ENCODE results near the gene CARD11. TPM values are rescaled to one million over a fixed set of nuclear protein-coding genes. Genes with fewer than 3 reads are reported as not detected.

The CARD11 gene
- total RNA-seq, 2 experiments from 2014 or later: 118 to 122 TPM

DNA sequence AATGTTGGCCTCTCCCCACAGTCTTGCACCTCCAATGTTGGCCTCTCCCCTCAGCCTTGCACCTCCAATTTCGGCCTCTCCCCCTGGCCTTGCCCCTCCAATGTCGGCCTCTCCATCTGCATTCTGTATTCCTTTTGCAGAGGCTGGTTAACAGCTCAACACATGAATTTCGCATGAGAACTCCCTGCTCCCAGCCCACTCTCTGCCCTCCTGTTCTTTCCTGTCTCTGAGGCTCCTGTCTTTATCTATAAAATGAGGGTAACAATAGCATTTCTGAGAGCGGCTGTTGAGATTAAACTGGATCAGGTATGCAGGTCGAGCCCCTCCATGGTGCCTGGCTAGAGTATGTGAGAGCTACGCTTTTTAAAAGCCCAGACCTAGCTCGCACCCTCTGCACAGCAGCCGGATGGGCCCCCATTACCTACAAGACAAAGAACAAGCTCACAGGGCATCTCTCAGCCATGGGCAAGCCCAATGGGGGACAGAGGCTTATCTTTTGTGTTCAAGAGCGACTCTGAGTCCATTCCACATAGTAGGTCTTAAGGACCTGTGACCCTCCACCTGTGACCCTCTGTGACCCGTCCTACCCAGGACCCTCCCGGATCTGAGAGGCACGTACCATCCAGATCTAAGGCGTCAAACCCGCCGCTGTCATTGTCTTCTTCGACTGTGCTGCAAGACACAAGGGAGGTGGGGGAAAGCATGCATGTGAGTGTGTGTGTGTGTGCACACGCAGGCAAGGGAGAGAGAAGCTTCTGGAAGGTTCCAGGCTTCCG lies 117.4 kb downstream of the CARD11 start:
- Mint-ChIP-seq H3K4me3 (no peak overlapping the region), H3K4me1 (ENCODE audit: low read depth) (no peaks in the 10 kb centered on the region), H3K27ac (no peak overlapping the region), H3K27me3 (no peaks in the 10 kb centered on the region), H3K9me3 (no peaks in the 10 kb centered on the region), H3K36me3 (ENCODE audit: low read depth) (peaks cover 73% of the 10 kb centered on the region)
- H3K36me3 ChIP-seq (ENCODE audit: insufficient read depth, low read length): peaks cover 94% of the 10 kb centered on the region
- H3K9me3 ChIP-seq (ENCODE audit: control insufficient read depth in 1 of 2, insufficient read depth in 1 of 2, low read length in 2 of 2): peaks cover 0 to 15% of the 10 kb centered on the region in 2 experiments
- CTCF ChIA-PET: no interaction called here
- no peak for TF ChIP-seq CTCF (IDR thresholded peaks at IDR 0.05)
- no peak overlapping the region for H3K4me3 ChIP-seq (ENCODE audit: low read length)
- no peaks in the 10 kb centered on the region for H3K4me1 ChIP-seq (ENCODE audit: insufficient read depth, low read length)
- ATAC-seq (ENCODE audit: poor library complexity) (no peak), DNase-seq (no peak)
- POLR2A ChIA-PET: interaction anchor here (0.6 kb wide), 1 partner anchor 22 kb away, joined by 3 read pairs; no protein-coding TSS in a partner anchor
- no peaks in the 10 kb centered on the region for H3K27me3 ChIP-seq (ENCODE audit: control insufficient read depth in 1 of 2, insufficient read depth in 2 of 2, low read length in 2 of 2)
- intact Hi-C loops (cut with DNase I, micrococcal nuclease): no loop called here
- no peak overlapping the region for H3K27ac ChIP-seq (ENCODE audit: low read depth in 1 of 2, low read length in 2 of 2)

GRCh38 chr7:2924866-2925840 lies 118.5 kb downstream of the CARD11 start:
- H3K4me1 ChIP-seq (ENCODE audit: insufficient read depth, low read length): no peaks in the 10 kb centered on the region
- H3K9me3 ChIP-seq (ENCODE audit: control insufficient read depth in 1 of 2, insufficient read depth in 1 of 2, low read length in 2 of 2): peaks cover under 1 to 18% of the 10 kb centered on the region in 2 experiments
- ChIA-PET POLR2A (interaction anchor here (0.6 kb wide), 1 partner anchor 222 kb away, joined by 3 read pairs; no protein-coding TSS in a partner anchor), CTCF (no interaction called here)
- Mint-ChIP-seq H3K4me1 (ENCODE audit: low read depth) (no peaks in the 10 kb centered on the region), H3K27me3 (no peaks in the 10 kb centered on the region), H3K9me3 (no peaks in the 10 kb centered on the region), H3K36me3 (ENCODE audit: low read depth) (peaks cover 73% of the 10 kb centered on the region), H3K27ac (no peak overlapping the region), H3K4me3 (no peak overlapping the region)
- H3K27ac ChIP-seq (ENCODE audit: low read depth in 1 of 2, low read length in 2 of 2): no peak overlapping the region
- peaks cover 94% of the 10 kb centered on the region for H3K36me3 ChIP-seq (ENCODE audit: insufficient read depth, low read length)
- no peak for TF ChIP-seq CTCF (IDR thresholded peaks at IDR 0.05)
- no peaks in the 10 kb centered on the region for H3K27me3 ChIP-seq (ENCODE audit: control insufficient read depth in 1 of 2, insufficient read depth in 2 of 2, low read length in 2 of 2)
- ATAC-seq (ENCODE audit: poor library complexity) (no peak), DNase-seq (no peak)
- no peak overlapping the region for H3K4me3 ChIP-seq (ENCODE audit: low read length)
- intact Hi-C loops (cut with DNase I, micrococcal nuclease): no loop called here

DNA sequence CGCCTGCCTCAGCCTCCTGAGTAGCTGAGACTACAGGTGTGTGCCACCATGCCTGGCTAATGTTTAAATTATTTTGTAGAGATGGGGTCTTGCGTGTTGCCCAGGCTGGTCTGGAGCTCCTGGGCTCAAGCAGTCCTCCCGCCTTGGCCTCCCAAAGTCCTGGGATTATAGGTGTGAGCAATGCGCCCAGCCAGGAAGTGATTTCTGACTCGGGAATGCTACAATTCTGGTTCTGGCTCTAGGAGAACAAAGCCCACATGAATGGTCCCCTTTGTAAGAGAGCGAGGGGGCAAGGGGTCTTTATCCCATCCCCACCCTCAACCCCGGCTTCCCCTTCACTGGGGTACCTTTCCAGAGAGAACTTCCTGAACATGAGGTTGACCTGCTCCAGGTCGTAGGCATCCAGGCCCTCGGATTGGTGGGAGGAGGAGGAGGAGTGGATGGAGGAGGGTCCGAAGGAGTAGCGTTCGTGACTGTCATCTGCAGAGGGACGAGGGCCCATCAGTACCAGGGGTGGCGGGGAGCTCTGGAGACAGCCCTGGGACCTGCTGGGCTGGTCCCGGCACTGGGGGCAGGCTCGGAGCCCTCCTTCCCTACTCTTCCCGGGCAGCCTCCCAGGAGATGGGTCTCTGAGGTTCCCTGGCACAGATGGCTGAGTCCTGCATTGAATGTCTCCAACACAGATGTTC lies 119.6 kb downstream of the CARD11 start:
- peaks cover 3 to 18% of the 10 kb centered on the region in 2 experiments for H3K9me3 ChIP-seq (ENCODE audit: control insufficient read depth in 1 of 2, insufficient read depth in 1 of 2, low read length in 2 of 2)
- peaks cover 94% of the 10 kb centered on the region for H3K36me3 ChIP-seq (ENCODE audit: insufficient read depth, low read length)
- ChIA-PET POLR2A (interaction anchor here (0.6 kb wide), 1 partner anchor 223 kb away, joined by 3 read pairs; no protein-coding TSS in a partner anchor), CTCF (no interaction called here)
- no peaks in the 10 kb centered on the region for H3K27me3 ChIP-seq (ENCODE audit: control insufficient read depth in 1 of 2, insufficient read depth in 2 of 2, low read length in 2 of 2)
- H3K4me1 ChIP-seq (ENCODE audit: insufficient read depth, low read length): no peaks in the 10 kb centered on the region
- H3K4me3 ChIP-seq (ENCODE audit: low read length): no peak overlapping the region
- no peak overlapping the region for H3K27ac ChIP-seq (ENCODE audit: low read depth in 1 of 2, low read length in 2 of 2)
- H3K27ac Mint-ChIP-seq: no peak overlapping the region
- no peak for TF ChIP-seq CTCF (IDR thresholded peaks at IDR 0.05)
- DNase-seq (no peak), ATAC-seq (ENCODE audit: poor library complexity) (no peak)
- H3K4me1 Mint-ChIP-seq (ENCODE audit: low read depth): no peaks in the 10 kb centered on the region
- H3K9me3 Mint-ChIP-seq: no peaks in the 10 kb centered on the region
- peaks cover 75% of the 10 kb centered on the region for H3K36me3 Mint-ChIP-seq (ENCODE audit: low read depth)
- H3K4me3 Mint-ChIP-seq: no peak overlapping the region
- no peaks in the 10 kb centered on the region for H3K27me3 Mint-ChIP-seq
- intact Hi-C loops (cut with DNase I, micrococcal nuclease): no loop called here

Data from CD4-positive, alpha-beta T cell (primary cell).